ENCODE measurements around the gene PLXNC1.

DNA sequence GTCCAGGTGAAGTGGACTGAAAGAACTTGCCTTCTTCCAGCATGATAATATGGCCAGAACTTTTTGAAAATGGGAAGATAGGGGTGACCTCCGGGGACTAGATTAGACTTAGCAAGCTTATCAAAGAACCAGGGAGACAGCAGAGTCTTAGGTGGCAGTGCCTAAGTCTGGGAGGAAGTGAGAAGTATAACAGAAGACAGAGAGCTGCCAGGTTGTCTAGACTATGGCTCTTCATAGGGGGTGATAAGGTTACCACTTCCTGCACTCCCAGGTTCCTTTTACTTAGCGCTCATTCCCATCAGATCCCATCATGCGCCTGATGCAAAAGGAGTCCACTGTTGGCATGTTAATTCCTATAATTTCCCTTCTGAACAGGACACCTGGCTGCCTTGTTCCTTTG, 69.9 kb downstream of the PLXNC1 start:
- TF ChIP-seq POLR2A (IDR thresholded peaks at IDR 0.05) (no peak), POLR2AphosphoS5 (IDR thresholded peaks at IDR 0.05) (no peak), EP300 (IDR thresholded peaks at IDR 0.05) (no peak)
- TF ChIP-seq, protein P1, sequence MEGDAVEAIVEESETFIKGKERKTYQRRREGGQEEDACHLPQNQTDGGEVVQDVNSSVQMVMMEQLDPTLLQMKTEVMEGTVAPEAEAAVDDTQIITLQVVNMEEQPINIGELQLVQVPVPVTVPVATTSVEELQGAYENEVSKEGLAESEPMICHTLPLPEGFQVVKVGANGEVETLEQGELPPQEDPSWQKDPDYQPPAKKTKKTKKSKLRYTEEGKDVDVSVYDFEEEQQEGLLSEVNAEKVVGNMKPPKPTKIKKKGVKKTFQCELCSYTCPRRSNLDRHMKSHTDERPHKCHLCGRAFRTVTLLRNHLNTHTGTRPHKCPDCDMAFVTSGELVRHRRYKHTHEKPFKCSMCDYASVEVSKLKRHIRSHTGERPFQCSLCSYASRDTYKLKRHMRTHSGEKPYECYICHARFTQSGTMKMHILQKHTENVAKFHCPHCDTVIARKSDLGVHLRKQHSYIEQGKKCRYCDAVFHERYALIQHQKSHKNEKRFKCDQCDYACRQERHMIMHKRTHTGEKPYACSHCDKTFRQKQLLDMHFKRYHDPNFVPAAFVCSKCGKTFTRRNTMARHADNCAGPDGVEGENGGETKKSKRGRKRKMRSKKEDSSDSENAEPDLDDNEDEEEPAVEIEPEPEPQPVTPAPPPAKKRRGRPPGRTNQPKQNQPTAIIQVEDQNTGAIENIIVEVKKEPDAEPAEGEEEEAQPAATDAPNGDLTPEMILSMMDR (IDR thresholded peaks at IDR 0.05), result no peak

All from upper lobe of left lung (tissue), 4 donors.